Mesenchymal stem cell (in vitro differentiated cells and primary cell): ENCODE data around the gene C4orf50.
A peak's percentile ranks its signal among the peaks of the same experiment; 100 is the strongest.

Source experiments
- DNase-seq: peaks from one replicate; pipeline ENCODE4 v3.0.0-alpha.2; 2013
- H2AFZ ChIP-seq: one replicate; pipeline ENCODE4 v1.6.1; 2013; ENCODE audit warnings: low read depth, mild to moderate bottlenecking, control low read depth, inconsistent platforms, low read length, moderate library complexity
- H2AK5ac ChIP-seq: 2 replicates; pipeline ENCODE4 v1.6.1; 2013; ENCODE audit warnings: low read length, moderate library complexity, mild to moderate bottlenecking, inconsistent platforms; ENCODE audit not compliant: severe bottlenecking
- H2BK120ac ChIP-seq: one replicate; pipeline ENCODE4 v1.6.1; 2013; ENCODE audit warnings: low read depth, mild to moderate bottlenecking, inconsistent platforms, low read length, moderate library complexity
- H2BK12ac ChIP-seq, 2 experiments: one replicate each; pipeline ENCODE4 v1.6.1; 2013; ENCODE audit warnings: inconsistent platforms in 2 of 2, low read length in 2 of 2, mild to moderate bottlenecking in 2 of 2, moderate library complexity in 2 of 2, control low read depth in 1 of 2
- H2BK15ac ChIP-seq: one replicate; pipeline ENCODE4 v1.6.1; 2013; ENCODE audit warnings: mild to moderate bottlenecking, low read depth, inconsistent platforms; ENCODE audit not compliant: poor library complexity, severe bottlenecking
- H2BK5ac ChIP-seq: 2 replicates; pipeline ENCODE4 v1.6.1; 2013; ENCODE audit warnings: low read depth, mild to moderate bottlenecking, low read length, control low read depth, inconsistent platforms; ENCODE audit not compliant: poor library complexity, severe bottlenecking
- H3K14ac ChIP-seq, 2 experiments: one replicate each; pipeline ENCODE4 v1.6.1; 2013; ENCODE audit warnings: inconsistent platforms in 2 of 2, low read length in 2 of 2, control low read depth in 1 of 2, mild to moderate bottlenecking in 1 of 2, moderate library complexity in 1 of 2
- H3K18ac ChIP-seq, 2 experiments: one replicate each; pipeline ENCODE4 v1.6.1; 2013; ENCODE audit warnings: inconsistent platforms in 2 of 2, low read length in 2 of 2, control low read depth in 1 of 2, low read depth in 1 of 2, mild to moderate bottlenecking in 1 of 2
- H3K23ac ChIP-seq, 2 experiments: one replicate each; pipeline ENCODE4 v1.6.1; 2013; ENCODE audit warnings: inconsistent platforms in 2 of 2, low read length in 2 of 2, mild to moderate bottlenecking in 2 of 2, moderate library complexity in 2 of 2, control low read depth in 1 of 2
- H3K27ac ChIP-seq: 2 replicates; pipeline ENCODE4 v1.5.1; 2013; ENCODE audit warnings: mild to moderate bottlenecking, moderate library complexity, low read length, control low read depth, inconsistent platforms; ENCODE audit not compliant: poor library complexity, severe bottlenecking
- H3K27me3 ChIP-seq, 2 experiments: 2 replicates each; pipeline versions ENCODE4 v1.6.1 to v1.7.0; 2013; ENCODE audit warnings: low read length in 2 of 2, mild to moderate bottlenecking in 2 of 2, moderate library complexity in 2 of 2, control low read depth in 1 of 2, inconsistent platforms in 1 of 2; ENCODE audit not compliant: control insufficient read depth in 1 of 2, insufficient read depth in 1 of 2
- H3K36me3 ChIP-seq, 2 experiments: 2 replicates each; pipeline versions ENCODE4 v1.6.1 to v1.7.0; 2013; ENCODE audit warnings: low read length in 2 of 2, control low read depth in 1 of 2, inconsistent platforms in 1 of 2, low read depth in 1 of 2, mild to moderate bottlenecking in 1 of 2; ENCODE audit not compliant: insufficient read depth in 2 of 2, control insufficient read depth in 1 of 2
- H3K4ac ChIP-seq, 2 experiments: one replicate each; pipeline ENCODE4 v1.6.1; 2013; ENCODE audit warnings: inconsistent platforms in 2 of 2, low read length in 2 of 2, mild to moderate bottlenecking in 2 of 2, moderate library complexity in 2 of 2, control low read depth in 1 of 2, low read depth in 1 of 2
- H3K4me1 ChIP-seq: 2 replicates; pipeline ENCODE4 v1.6.1; 2013; ENCODE audit warnings: low read depth, low read length, control low read depth; ENCODE audit not compliant: control insufficient read depth, insufficient read depth
- H3K4me2 ChIP-seq: 2 replicates; pipeline ENCODE4 v1.6.1; 2013; ENCODE audit warnings: low read length, mild to moderate bottlenecking, inconsistent platforms; ENCODE audit not compliant: poor library complexity, severe bottlenecking
- H3K4me3 ChIP-seq, 2 experiments: 2 replicates each; pipeline versions ENCODE4 v1.5.1 to v1.7.0; 2013; ENCODE audit warnings: low read length in 2 of 2, mild to moderate bottlenecking in 2 of 2, control low read depth in 1 of 2, low read depth in 1 of 2; ENCODE audit not compliant: insufficient read depth in 1 of 2
- H3K79me1 ChIP-seq: replicated peaks from 2 replicates; pipeline ENCODE4 v1.6.1; 2013; ENCODE audit warnings: mild to moderate bottlenecking, control low read depth, low read length, inconsistent platforms; ENCODE audit not compliant: poor library complexity, severe bottlenecking
- H3K9ac ChIP-seq: 2 replicates; pipeline ENCODE4 v1.7.0; 2013; ENCODE audit warnings: mild to moderate bottlenecking, low read length, moderate library complexity
- H3K9me3 ChIP-seq: 2 replicates; pipeline ENCODE4 v1.7.0; 2013; ENCODE audit warnings: mild to moderate bottlenecking, low read length; ENCODE audit not compliant: control insufficient read depth
- H4K8ac ChIP-seq: one replicate; pipeline ENCODE4 v1.6.1; 2013; ENCODE audit warnings: inconsistent platforms, mild to moderate bottlenecking, low read length, moderate library complexity
- H4K91ac ChIP-seq: one replicate; pipeline ENCODE4 v1.6.1; 2013; ENCODE audit warnings: mild to moderate bottlenecking, low read length, inconsistent platforms
- WGBS: methylation state at CpG from one replicate; pipeline ENCODE4 v1.1.7; 2013; ENCODE audit warnings: mixed read lengths; 5-methylcytosine and 5-hydroxymethylcytosine counted together

The C4orf50 gene

GRCh38 chr4:5884796-5885195 is 133.4 kb downstream of the C4orf50 start:
- Histone ChIP-seq H2AK5ac (no peak overlapping the region), H3K4ac (no peak overlapping the region), H3K23ac (no peak overlapping the region), H4K8ac (no peak overlapping the region), H3K27ac (no peak overlapping the region), H2BK15ac (no peak overlapping the region), H2BK12ac (no peak overlapping the region), H3K18ac (no peak overlapping the region), H3K9me3 (peaks cover 10% of the 10 kb centered on the region), H3K4me2 (no peak overlapping the region), H2BK5ac (no peak overlapping the region), H2AFZ (no peak overlapping the region), H3K4me3 (no peak overlapping the region), H3K27me3 (peaks cover 72 to 76% of the 10 kb centered on the region in 2 experiments), H3K36me3 (no peaks in the 10 kb centered on the region), H3K9ac (no peak overlapping the region), H3K79me1 (no peaks in the 10 kb centered on the region), H3K4me1 (peaks cover 13% of the 10 kb centered on the region), H3K14ac (no peak overlapping the region), H4K91ac (no peak overlapping the region), H2BK120ac (no peak overlapping the region)
- DNase-seq, result no peak
- 90% methylated on average over 7 of the region's 7 CpGs for WGBS

GRCh38 chr4:5883916-5884315 is 134.3 kb downstream of the C4orf50 start:
- H2BK120ac ChIP-seq, result no peak overlapping the region
- no peak overlapping the region for H3K23ac ChIP-seq
- no peak overlapping the region for H2BK5ac ChIP-seq
- no peak overlapping the region for H2BK12ac ChIP-seq
- no peak overlapping the region for H3K18ac ChIP-seq
- no peak overlapping the region for H2AFZ ChIP-seq
- H3K79me1 ChIP-seq, result no peaks in the 10 kb centered on the region
- no peak overlapping the region for H3K4me2 ChIP-seq
- no peak overlapping the region for H2AK5ac ChIP-seq
- no peaks in the 10 kb centered on the region for H3K36me3 ChIP-seq
- H3K4me1 ChIP-seq, result peaks cover 13% of the 10 kb centered on the region
- H2BK15ac ChIP-seq, result no peak overlapping the region
- H3K4ac ChIP-seq, result no peak overlapping the region
- peak; percentile 19 for DNase-seq
- no peak overlapping the region for H3K27ac ChIP-seq
- no peak overlapping the region for H4K8ac ChIP-seq
- H3K9me3 ChIP-seq, result peaks cover 10% of the 10 kb centered on the region
- WGBS, result 60% methylated on average over 1 of the region's 1 CpG
- H3K27me3 ChIP-seq, result peaks cover 65 to 76% of the 10 kb centered on the region in 2 experiments
- H4K91ac ChIP-seq, result no peak overlapping the region
- no peak overlapping the region for H3K14ac ChIP-seq
- H3K4me3 ChIP-seq, result no peak overlapping the region
- H3K9ac ChIP-seq, result no peak overlapping the region

- Histone ChIP-seq H2BK5ac (no peak overlapping the region), H2AFZ (no peak overlapping the region), H3K9me3 (peaks cover 10% of the 10 kb centered on the region), H2BK120ac (no peak overlapping the region), H3K36me3 (no peaks in the 10 kb centered on the region), H2BK12ac (no peak overlapping the region), H2BK15ac (no peak overlapping the region), H3K4ac (no peak overlapping the region), H3K27ac (no peak overlapping the region), H2AK5ac (no peak overlapping the region), H3K18ac (no peak overlapping the region), H3K23ac (no peak overlapping the region), H3K14ac (no peak overlapping the region), H3K79me1 (no peaks in the 10 kb centered on the region), H4K8ac (no peak overlapping the region), H3K4me3 (no peak overlapping the region), H3K27me3 (peaks cover 64 to 82% of the 10 kb centered on the region in 2 experiments), H3K9ac (no peak overlapping the region), H4K91ac (no peak overlapping the region), H3K4me2 (no peak overlapping the region), H3K4me1 (peaks cover 7% of the 10 kb centered on the region)
- 82% methylated on average over 3 of the region's 3 CpGs for WGBS
- no peak for DNase-seq
These were observed 135.3 kb downstream of the C4orf50 start for GRCh38 chr4:5882947-5883346.

GRCh38 chr4:5881340-5881739 is 136.9 kb downstream of the C4orf50 start:
- Histone ChIP-seq H3K9me3 (peaks cover 10% of the 10 kb centered on the region), H2BK12ac (no peak overlapping the region), H3K18ac (no peak overlapping the region), H4K91ac (no peak overlapping the region), H2BK120ac (no peak overlapping the region), H3K4me1 (no peaks in the 10 kb centered on the region), H2AFZ (no peak overlapping the region), H3K23ac (no peak overlapping the region), H3K36me3 (no peaks in the 10 kb centered on the region), H2AK5ac (no peak overlapping the region), H4K8ac (no peak overlapping the region), H2BK5ac (no peak overlapping the region), H3K4me3 (no peak overlapping the region), H3K9ac (no peak overlapping the region), H3K27ac (no peak overlapping the region), H3K79me1 (no peaks in the 10 kb centered on the region), H3K14ac (no peak overlapping the region), H3K4ac (no peak overlapping the region), H3K27me3 (peaks cover 58 to 78% of the 10 kb centered on the region in 2 experiments), H2BK15ac (no peak overlapping the region), H3K4me2 (no peak overlapping the region)
- 59% methylated on average over 4 of the region's 4 CpGs for WGBS
- DNase-seq, result no peak
